GM13977 (cell line): ENCODE measurements around the gene OPCML.

Source experiments
- DNase-seq: peaks from one replicate; pipeline ENCODE4 v3.0.0; 2012; ENCODE audit warnings: low spot score
- CTCF ChIP-seq: IDR thresholded peaks from 2 replicates; pipeline ENCODE4 v1.5.1; 2012; ENCODE audit warnings: mild to moderate bottlenecking, control low read depth; ENCODE audit not compliant: insufficient read depth; ENCODE audit errors: extremely low read depth, missing control alignments
- in situ Hi-C: fragments of 300-500 bp; cut with MboI; formaldehyde crosslinking; loops from one replicate; pipeline ENCODE4 v1.12.0; 2022; ENCODE audit warnings: low sequenced_read_pairs, low pct_unique_long_range_greater_than_20kb, mixed read lengths, inconsistent platforms; ENCODE audit not compliant: unreplicated experiment

Gene OPCML

GRCh38 chr11:132621976-132622580 is 910.2 kb downstream of the OPCML start:
- in situ Hi-C loops, result no loop called here
- DNase-seq, result no peak
- no peak for TF ChIP-seq CTCF

- no peak for TF ChIP-seq CTCF
- no peak for DNase-seq
Measured at GRCh38 chr11:132620423-132620822, 911.9 kb downstream of the OPCML start.

GRCh38 chr11:132610791-132611190 is 921.5 kb downstream of the OPCML start:
- no peak for DNase-seq
- in situ Hi-C loops, result no loop called here
- no peak for TF ChIP-seq CTCF

More at GRCh38 chr11:132620423-132620822, 911.9 kb downstream of the OPCML start:
- in situ Hi-C loops, result no loop called here

GRCh38 chr11:132610216-132610615 is 922.1 kb downstream of the OPCML start:
- no peak for TF ChIP-seq CTCF
- in situ Hi-C loops, result no loop called here
- DNase-seq, result no peak

GRCh38 chr11:132607575-132607974 is 924.7 kb downstream of the OPCML start:
- TF ChIP-seq CTCF, result no peak
- in situ Hi-C loops, result no loop called here
- DNase-seq, result no peak

- no peak for TF ChIP-seq CTCF
- no peak for DNase-seq
- in situ Hi-C loops, result no loop called here
Measured at GRCh38 chr11:132605825-132606570, 926.3 kb downstream of the OPCML start.
